Measurements from ENCODE around the gene ARL17A. TPM values are rescaled to one million over a fixed set of nuclear protein-coding genes. Genes with fewer than 3 reads are reported as not detected.
"Not testable (repeated sequence)": the region's sequence is repeated elsewhere in the genome, so short reads cannot be mapped to it uniquely, and the experiment has no call there.

ARL17A gene
- total RNA-seq, 6 experiments from 2014 or later: 7.7 to 10.4 (median 8.2) TPM

DNA sequence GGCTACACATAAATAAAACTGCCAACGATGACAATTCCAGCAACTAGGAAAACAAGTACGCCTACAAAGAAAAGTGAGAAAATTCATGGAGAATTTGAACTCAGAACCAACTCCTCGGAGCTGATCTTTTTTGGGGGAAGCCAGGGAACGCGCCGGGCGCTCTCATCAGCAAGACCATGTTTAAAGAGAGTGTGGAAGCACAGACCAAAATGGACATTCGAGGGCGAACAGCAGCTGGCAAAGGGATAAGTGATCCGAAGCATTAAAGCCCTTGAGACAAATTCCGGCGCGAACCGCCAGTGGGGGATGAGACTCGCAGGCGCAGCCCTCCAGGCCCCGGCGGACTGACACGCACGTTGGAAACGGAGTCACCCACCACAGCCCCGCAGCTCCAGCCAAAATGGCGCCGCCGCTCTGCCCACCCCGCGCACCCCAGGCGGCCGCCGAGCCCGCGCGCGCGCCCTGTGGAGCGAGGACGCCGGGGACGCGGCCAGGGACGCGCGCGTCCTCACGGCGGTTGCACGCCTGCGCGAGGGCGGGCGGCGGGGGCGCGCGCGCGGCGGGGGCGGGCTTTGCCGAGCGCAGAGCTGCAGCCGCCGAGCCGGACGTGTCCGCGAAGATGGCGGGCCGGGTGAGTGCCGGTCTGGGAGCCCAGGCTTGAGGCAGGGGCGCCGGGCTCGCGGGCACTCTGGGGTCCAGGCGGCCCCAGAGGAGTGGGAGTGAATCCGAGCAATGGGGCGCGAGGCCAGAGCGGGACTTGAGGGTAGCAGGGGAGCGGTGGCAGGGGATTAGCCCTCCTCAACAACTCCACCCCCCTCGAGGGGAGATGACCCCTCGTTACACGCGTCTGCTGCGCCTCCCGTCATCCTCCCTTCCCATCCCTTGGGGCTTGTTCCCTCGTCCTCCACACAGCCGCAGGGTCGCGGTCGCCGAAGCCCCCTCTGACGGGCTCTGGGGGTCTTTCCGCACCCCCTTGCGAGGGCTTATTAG is 11.0 kb upstream of the ARL17A start, which contains the start of gene NSF:
TSS of gene NSF (plus strand) at position 513 of the 990 bp plus-strand sequence. CDS start at position 620, 107 bp downstream.
- H3K27ac Mint-ChIP-seq; H3K4me3 Mint-ChIP-seq; H3K9me3 Mint-ChIP-seq; H3K27me3 Mint-ChIP-seq (ENCODE audit: insufficient read depth); H3K36me3 Mint-ChIP-seq (ENCODE audit: low read depth); H3K4me1 Mint-ChIP-seq (ENCODE audit: low read depth); DNase-seq: not testable (repeated sequence)

- not testable (repeated sequence) for H3K4me1 Mint-ChIP-seq (ENCODE audit: low read depth); H3K9me3 Mint-ChIP-seq; H3K27me3 Mint-ChIP-seq (ENCODE audit: insufficient read depth); DNase-seq; H3K27ac Mint-ChIP-seq; H3K36me3 Mint-ChIP-seq (ENCODE audit: low read depth); H3K4me3 Mint-ChIP-seq
Observed at GRCh38 chr17:46585444-46585843, 6.0 kb upstream of the ARL17A start.

DNA sequence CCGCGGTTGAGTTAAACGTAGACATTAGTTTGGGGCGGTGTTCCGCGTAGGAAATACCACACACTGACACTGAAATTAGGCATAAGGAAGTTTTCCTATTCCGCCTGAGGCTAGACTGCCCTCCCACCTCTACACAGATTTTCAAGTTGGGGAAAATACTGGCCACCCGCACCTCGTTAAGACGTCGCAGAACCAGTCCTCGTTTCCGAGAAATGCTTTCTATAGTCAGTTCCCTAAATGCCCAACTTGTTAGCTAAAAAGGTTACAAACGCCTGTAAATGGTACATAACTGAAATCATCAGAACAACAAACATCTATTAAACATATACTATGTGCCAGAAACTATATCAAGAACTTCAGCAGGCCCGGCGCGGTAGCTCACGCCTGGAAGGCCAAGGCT is 591 bp upstream of the ARL17A start:
- not testable (repeated sequence) for DNase-seq; H3K36me3 Mint-ChIP-seq (ENCODE audit: low read depth); H3K4me1 Mint-ChIP-seq (ENCODE audit: low read depth); H3K27ac Mint-ChIP-seq; H3K27me3 Mint-ChIP-seq (ENCODE audit: insufficient read depth); H3K9me3 Mint-ChIP-seq; H3K4me3 Mint-ChIP-seq

DNA sequence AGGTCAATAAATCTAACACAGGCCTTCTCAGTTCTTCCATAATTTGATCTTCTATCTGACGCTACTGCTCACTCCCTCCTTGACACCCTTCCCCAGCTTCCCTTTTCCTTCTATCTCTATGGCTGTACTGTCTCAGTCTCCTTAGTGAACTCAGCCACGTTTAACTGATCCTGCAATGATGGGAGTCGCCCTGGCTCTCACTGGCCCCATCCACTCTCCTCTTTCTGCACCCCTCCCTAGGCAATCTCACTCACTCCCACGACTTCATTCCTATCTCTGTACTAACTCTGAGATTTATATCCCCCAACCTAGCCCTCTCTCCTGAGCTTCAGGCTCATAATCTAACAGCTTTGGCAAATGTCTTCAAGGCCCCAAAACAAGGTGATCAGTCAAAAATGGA is 7.7 kb downstream of the ARL17A start:
- DNase-seq; H3K4me3 Mint-ChIP-seq; H3K27ac Mint-ChIP-seq; H3K9me3 Mint-ChIP-seq; H3K27me3 Mint-ChIP-seq (ENCODE audit: insufficient read depth); H3K4me1 Mint-ChIP-seq (ENCODE audit: low read depth); H3K36me3 Mint-ChIP-seq (ENCODE audit: low read depth): not testable (repeated sequence)

DNA sequence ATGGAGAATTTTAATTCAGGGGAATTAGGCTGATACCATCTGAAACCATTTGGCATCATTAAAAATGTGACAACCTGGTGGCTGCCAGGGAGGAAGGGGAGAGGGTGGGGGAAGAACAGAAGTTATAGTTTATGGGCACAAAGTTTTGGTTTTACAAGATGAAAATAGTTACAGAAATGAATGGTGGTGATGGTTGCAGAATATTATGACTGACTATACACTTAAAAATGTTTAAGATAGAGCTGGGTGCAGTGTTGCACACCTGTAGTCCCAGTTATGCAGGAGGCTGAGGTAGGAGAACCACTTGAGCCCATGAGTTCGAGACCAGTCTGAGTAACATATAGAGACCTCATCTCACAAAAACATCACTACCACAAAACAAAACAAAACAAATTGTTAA is 12.5 kb downstream of the ARL17A start:
- H3K4me1 Mint-ChIP-seq (ENCODE audit: low read depth); H3K4me3 Mint-ChIP-seq; H3K27me3 Mint-ChIP-seq (ENCODE audit: insufficient read depth); H3K9me3 Mint-ChIP-seq; H3K27ac Mint-ChIP-seq; H3K36me3 Mint-ChIP-seq (ENCODE audit: low read depth); DNase-seq: not testable (repeated sequence)

GRCh38 chr17:46566284-46566683 is 13.2 kb downstream of the ARL17A start:
- not testable (repeated sequence) for H3K27ac Mint-ChIP-seq, H3K9me3 Mint-ChIP-seq

DNA sequence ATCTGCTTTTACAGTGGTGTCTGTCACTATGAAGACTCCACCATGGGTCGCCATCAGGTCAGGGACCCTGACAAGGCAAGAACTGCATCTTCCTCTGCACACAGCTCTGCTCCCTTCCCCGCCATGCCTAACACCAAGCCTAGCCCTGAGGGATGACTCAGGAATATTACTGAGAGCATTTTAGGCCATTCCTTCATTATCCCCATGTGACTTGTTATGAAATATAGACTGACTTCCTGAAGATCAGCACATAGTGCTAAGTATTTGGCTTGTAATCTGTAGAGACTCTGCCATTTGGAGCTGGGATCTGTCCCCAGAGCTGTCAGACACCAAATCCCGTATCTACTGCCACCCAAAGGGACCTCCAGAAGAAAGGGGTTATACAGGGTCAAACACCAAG is 19.4 kb downstream of the ARL17A start:
- not testable (repeated sequence) for H3K27ac Mint-ChIP-seq; H3K4me3 Mint-ChIP-seq; H3K27me3 Mint-ChIP-seq (ENCODE audit: insufficient read depth); DNase-seq; H3K4me1 Mint-ChIP-seq (ENCODE audit: low read depth); H3K36me3 Mint-ChIP-seq (ENCODE audit: low read depth); H3K9me3 Mint-ChIP-seq

More at GRCh38 chr17:46566284-46566683, 13.2 kb downstream of the ARL17A start:
- not testable (repeated sequence) for DNase-seq; H3K4me3 Mint-ChIP-seq; H3K36me3 Mint-ChIP-seq (ENCODE audit: low read depth); H3K27me3 Mint-ChIP-seq (ENCODE audit: insufficient read depth); H3K4me1 Mint-ChIP-seq (ENCODE audit: low read depth)

DNA sequence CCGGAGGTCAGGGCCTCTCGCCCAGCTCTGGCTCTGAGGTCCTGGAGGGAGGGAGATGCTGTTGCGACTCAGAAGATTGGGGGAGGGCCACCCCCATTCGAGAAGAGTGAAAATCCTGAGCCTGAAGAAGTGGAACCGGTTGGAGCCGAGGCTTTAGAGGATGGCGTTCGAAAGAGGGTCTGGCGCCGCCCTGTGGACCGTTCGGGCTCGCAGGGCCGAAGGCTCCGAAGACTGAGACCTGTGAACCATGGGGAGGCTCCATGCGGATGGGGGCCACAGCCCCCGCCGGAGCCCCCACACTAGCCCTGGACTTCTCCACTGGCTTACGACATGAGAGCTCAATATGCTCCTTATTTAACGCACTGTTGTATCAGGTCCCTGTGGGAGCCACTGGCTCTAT is 20.3 kb downstream of the ARL17A start:
- H3K27ac Mint-ChIP-seq; H3K4me1 Mint-ChIP-seq (ENCODE audit: low read depth); H3K4me3 Mint-ChIP-seq; DNase-seq; H3K9me3 Mint-ChIP-seq; H3K27me3 Mint-ChIP-seq (ENCODE audit: insufficient read depth); H3K36me3 Mint-ChIP-seq (ENCODE audit: low read depth): not testable (repeated sequence)

GRCh38 chr17:46548607-46549006 is 30.9 kb downstream of the ARL17A start:
- DNase-seq; H3K27me3 Mint-ChIP-seq (ENCODE audit: insufficient read depth); H3K4me1 Mint-ChIP-seq (ENCODE audit: low read depth); H3K27ac Mint-ChIP-seq; H3K9me3 Mint-ChIP-seq; H3K4me3 Mint-ChIP-seq; H3K36me3 Mint-ChIP-seq (ENCODE audit: low read depth): not testable (repeated sequence)

- DNase-seq; H3K27me3 Mint-ChIP-seq (ENCODE audit: insufficient read depth); H3K36me3 Mint-ChIP-seq (ENCODE audit: low read depth); H3K9me3 Mint-ChIP-seq; H3K4me3 Mint-ChIP-seq; H3K4me1 Mint-ChIP-seq (ENCODE audit: low read depth); H3K27ac Mint-ChIP-seq: not testable (repeated sequence)
Observed at GRCh38 chr17:46534716-46535115, 44.8 kb downstream of the ARL17A start.

DNA sequence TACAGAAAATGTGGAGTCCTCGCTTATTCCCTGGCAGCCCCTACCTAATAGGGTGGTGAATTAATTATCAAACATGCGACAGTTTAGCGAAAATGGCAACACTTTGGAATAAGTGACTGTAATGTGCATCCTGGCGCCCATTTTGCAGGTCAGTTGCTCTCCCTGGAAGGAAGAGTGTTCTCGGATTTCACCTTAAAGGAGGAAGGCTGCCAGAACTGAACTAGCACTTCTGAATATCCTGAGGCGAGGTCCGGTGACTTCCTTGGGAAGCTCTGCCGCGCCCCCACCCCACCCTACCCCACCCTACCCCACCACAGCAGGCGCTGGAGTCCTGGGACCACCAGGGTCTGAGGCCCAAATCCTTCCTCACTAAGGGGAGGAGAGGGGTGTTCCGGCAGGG is 67.3 kb downstream of the ARL17A start, which contains the start of gene LRRC37A2:
TSS of gene LRRC37A2 (plus strand) at position 301 of the 400 bp plus-strand sequence. CDS start 245 bp downstream, outside the sequence.
- H3K27me3 Mint-ChIP-seq (ENCODE audit: insufficient read depth); H3K36me3 Mint-ChIP-seq (ENCODE audit: low read depth); H3K4me1 Mint-ChIP-seq (ENCODE audit: low read depth); DNase-seq; H3K4me3 Mint-ChIP-seq; H3K27ac Mint-ChIP-seq; H3K9me3 Mint-ChIP-seq: not testable (repeated sequence)

GRCh38 chr17:46505896-46506295 is 73.6 kb downstream of the ARL17A start:
- not testable (repeated sequence) for H3K4me1 Mint-ChIP-seq (ENCODE audit: low read depth); H3K4me3 Mint-ChIP-seq; DNase-seq; H3K9me3 Mint-ChIP-seq; H3K27me3 Mint-ChIP-seq (ENCODE audit: insufficient read depth); H3K27ac Mint-ChIP-seq; H3K36me3 Mint-ChIP-seq (ENCODE audit: low read depth)

DNA sequence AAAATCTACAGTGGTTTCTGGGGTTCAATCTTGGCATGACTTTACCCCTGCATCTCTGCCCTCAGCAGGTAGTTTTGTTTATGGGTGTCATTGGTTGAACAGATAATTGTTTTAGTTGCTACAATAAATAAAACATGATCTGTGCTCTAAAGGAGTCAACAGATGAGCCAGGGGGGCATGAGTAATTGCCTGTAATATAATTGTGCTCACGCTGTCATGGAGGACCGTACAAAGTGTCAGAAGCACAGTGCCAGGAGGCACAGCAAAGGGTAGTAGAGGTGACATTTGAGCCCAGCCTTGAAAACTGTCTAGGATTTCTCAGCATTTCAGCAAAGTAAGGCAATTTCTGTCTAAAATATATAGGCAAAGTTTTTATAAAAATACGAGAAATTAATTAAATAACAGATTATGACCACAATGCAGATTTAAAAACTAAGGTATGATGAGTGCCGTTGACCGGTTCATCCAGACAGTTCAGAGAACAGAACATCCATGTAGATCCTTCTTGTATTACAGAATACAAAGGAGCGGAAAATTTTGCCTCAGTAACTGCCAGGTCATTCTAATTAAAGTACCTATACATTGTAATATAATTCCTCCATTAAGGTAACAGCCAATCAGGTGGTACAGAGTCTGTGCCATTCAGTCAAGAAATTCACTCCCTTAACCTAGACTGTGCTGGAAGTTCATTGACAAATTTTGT is 79.9 kb downstream of the ARL17A start:
- not testable (repeated sequence) for H3K27me3 Mint-ChIP-seq (ENCODE audit: insufficient read depth); DNase-seq; H3K36me3 Mint-ChIP-seq (ENCODE audit: low read depth); H3K4me3 Mint-ChIP-seq; H3K27ac Mint-ChIP-seq; H3K9me3 Mint-ChIP-seq; H3K4me1 Mint-ChIP-seq (ENCODE audit: low read depth)

DNA sequence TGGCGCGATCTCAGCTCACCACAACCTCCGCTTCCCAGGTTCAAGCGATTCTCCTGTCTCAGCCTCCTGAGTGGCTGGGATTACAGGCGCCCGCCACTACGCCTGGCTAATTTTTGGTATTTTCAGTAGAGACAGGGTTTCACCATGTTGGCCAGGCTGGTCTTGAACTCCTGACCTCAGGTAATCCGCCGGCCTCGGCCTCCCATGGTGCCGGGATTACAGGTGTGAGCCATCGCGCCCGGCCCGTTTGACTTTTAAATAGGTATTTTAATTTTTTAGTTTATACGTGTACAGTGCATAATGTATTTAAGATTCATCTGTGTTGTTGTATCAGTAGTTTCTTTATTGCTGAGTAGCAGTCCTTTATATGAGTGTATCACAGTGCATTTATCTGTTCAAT is 87.5 kb downstream of the ARL17A start:
- not testable (repeated sequence) for H3K9me3 Mint-ChIP-seq; H3K4me1 Mint-ChIP-seq (ENCODE audit: low read depth); H3K36me3 Mint-ChIP-seq (ENCODE audit: low read depth); H3K27ac Mint-ChIP-seq; H3K4me3 Mint-ChIP-seq; H3K27me3 Mint-ChIP-seq (ENCODE audit: insufficient read depth); DNase-seq
